H9 (cell line): ENCODE results near the gene OSBPL10. TPM values are rescaled to one million over a fixed set of nuclear protein-coding genes. Genes with fewer than 3 reads are reported as not detected.

Experiments used
- DNase-seq: peaks from one replicate; pipeline ENCODE4 v3.0.0-alpha.2; 2017
- H2AFZ ChIP-seq: one replicate; pipeline ENCODE4 v1.6.1; 2013; ENCODE audit warnings: mild to moderate bottlenecking, low read length, control low read depth, moderate library complexity
- H2AK5ac ChIP-seq: 2 replicates; pipeline ENCODE4 v1.6.1; 2013; ENCODE audit warnings: low read length, control low read depth, mixed read lengths; ENCODE audit not compliant: insufficient read length
- H2BK120ac ChIP-seq: one replicate; pipeline ENCODE4 v1.6.1; 2013; ENCODE audit warnings: low read depth, mild to moderate bottlenecking, low read length, control low read depth, inconsistent platforms; ENCODE audit not compliant: poor library complexity, severe bottlenecking
- H2BK12ac ChIP-seq: 2 replicates; pipeline ENCODE4 v1.6.1; 2013; ENCODE audit warnings: low read length, control low read depth, mixed read lengths, low read depth; ENCODE audit not compliant: insufficient read length
- H2BK15ac ChIP-seq: 2 replicates; pipeline ENCODE4 v1.6.1; 2013; ENCODE audit warnings: low read depth, low read length, control low read depth
- H2BK20ac ChIP-seq: one replicate; pipeline ENCODE4 v1.6.1; 2013; ENCODE audit warnings: low read depth, mild to moderate bottlenecking, low read length, control low read depth, inconsistent platforms; ENCODE audit not compliant: poor library complexity, severe bottlenecking
- H2BK5ac ChIP-seq: 2 replicates; pipeline ENCODE4 v1.6.1; 2013; ENCODE audit warnings: low read length, control low read depth, mixed read lengths; ENCODE audit not compliant: insufficient read length
- H3K14ac ChIP-seq: 2 replicates; pipeline ENCODE4 v1.6.1; 2013; ENCODE audit warnings: low read length, control low read depth; ENCODE audit not compliant: insufficient read depth
- H3K18ac ChIP-seq: 2 replicates; pipeline ENCODE4 v1.6.1; 2013; ENCODE audit warnings: low read depth, mild to moderate bottlenecking, mixed read lengths, low read length, control low read depth; ENCODE audit not compliant: insufficient read length
- H3K23ac ChIP-seq: 2 replicates; pipeline ENCODE4 v1.6.1; 2013; ENCODE audit warnings: low read length, control low read depth, mixed read lengths, low read depth; ENCODE audit not compliant: insufficient read length
- H3K23me2 ChIP-seq: 2 replicates; pipeline ENCODE4 v1.6.1; 2013; ENCODE audit warnings: low read depth, mild to moderate bottlenecking, mixed read lengths, low read length, control low read depth; ENCODE audit not compliant: insufficient read length, poor library complexity, severe bottlenecking
- H3K27ac ChIP-seq: 2 replicates; pipeline ENCODE4 v1.5.1; 2013; ENCODE audit warnings: low read length, control low read depth, mixed read lengths, low read depth; ENCODE audit not compliant: insufficient read length
- H3K27me3 ChIP-seq: 2 replicates; pipeline ENCODE4 v1.6.1; 2013; ENCODE audit warnings: low read length, control low read depth, inconsistent platforms; ENCODE audit not compliant: insufficient read depth
- H3K4ac ChIP-seq: 2 replicates; pipeline ENCODE4 v1.6.1; 2013; ENCODE audit warnings: low read depth, mild to moderate bottlenecking, control low read depth, inconsistent platforms, low read length, moderate library complexity
- H3K4me1 ChIP-seq: 2 replicates; pipeline ENCODE4 v1.6.1; 2013; ENCODE audit warnings: low read length, control low read depth, inconsistent platforms; ENCODE audit not compliant: insufficient read depth
- H3K4me2 ChIP-seq: 2 replicates; pipeline ENCODE4 v1.6.1; 2013; ENCODE audit warnings: low read length, control low read depth, mixed read lengths; ENCODE audit not compliant: insufficient read length, insufficient read depth
- H3K56ac ChIP-seq: 2 replicates; pipeline ENCODE4 v1.6.1; 2013; ENCODE audit warnings: low read depth, mild to moderate bottlenecking, mixed read lengths, low read length, control low read depth; ENCODE audit not compliant: insufficient read length
- H3K79me1 ChIP-seq: 2 replicates; pipeline ENCODE4 v1.6.1; 2013; ENCODE audit warnings: low read depth, mild to moderate bottlenecking, moderate library complexity, low read length, control low read depth, inconsistent platforms; ENCODE audit not compliant: insufficient read depth, poor library complexity, severe bottlenecking
- H3K79me2 ChIP-seq: 2 replicates; pipeline ENCODE4 v1.6.1; 2013; ENCODE audit warnings: low read length, control low read depth, inconsistent platforms; ENCODE audit not compliant: insufficient read depth
- H3K9ac ChIP-seq: 2 replicates; pipeline ENCODE4 v1.6.1; 2013; ENCODE audit warnings: low read length, control low read depth, mixed read lengths; ENCODE audit not compliant: insufficient read length; ENCODE audit errors: extremely low read depth
- H3K9me3 ChIP-seq: one replicate; pipeline ENCODE4 v1.6.1; 2013; ENCODE audit warnings: low read depth, low read length, inconsistent platforms; ENCODE audit not compliant: control insufficient read depth
- H3T11ph ChIP-seq: one replicate; pipeline ENCODE4 v1.6.1; 2013; ENCODE audit warnings: mild to moderate bottlenecking, low read length, control low read depth, inconsistent platforms
- H4K20me1 ChIP-seq: one replicate; pipeline ENCODE4 v1.6.1; 2013; ENCODE audit not compliant: control insufficient read depth, insufficient read length, insufficient read depth
- H4K5ac ChIP-seq: 2 replicates; pipeline ENCODE4 v1.6.1; 2013; ENCODE audit warnings: low read depth, mild to moderate bottlenecking, mixed read lengths, low read length, control low read depth; ENCODE audit not compliant: insufficient read length
- H4K8ac ChIP-seq: replicated peaks from 2 replicates; pipeline ENCODE4 v1.6.1; 2013; ENCODE audit warnings: low read length, control low read depth, mixed read lengths, low read depth; ENCODE audit not compliant: insufficient read length
- H4K91ac ChIP-seq: 2 replicates; pipeline ENCODE4 v1.6.1; 2013; ENCODE audit warnings: low read depth, mild to moderate bottlenecking, moderate library complexity, mixed read lengths, low read length, control low read depth; ENCODE audit not compliant: insufficient read length
- H3K27ac Mint-ChIP-seq, 3 experiments: 2 replicates in 2 of 3; 3 replicates in 1 of 3; pipeline ENCODE4 v1.8.0; 2020 to 2021; ENCODE audit warnings: mixed read lengths in 3 of 3, mild to moderate bottlenecking in 1 of 3, moderate library complexity in 1 of 3
- H3K27me3 Mint-ChIP-seq: 2 replicates; pipeline ENCODE4 v1.8.0; 2021; ENCODE audit warnings: low read depth, mild to moderate bottlenecking, moderate library complexity, mixed read lengths
- H3K36me3 Mint-ChIP-seq, 3 experiments: 2 replicates in 2 of 3; 3 replicates in 1 of 3; pipeline ENCODE4 v1.8.0; 2020 to 2021; ENCODE audit warnings: low read depth in 3 of 3, mixed read lengths in 3 of 3; ENCODE audit not compliant: insufficient read depth in 1 of 3
- H3K4me1 Mint-ChIP-seq, 2 experiments: 2 replicates each; pipeline ENCODE4 v1.8.0; 2020; ENCODE audit warnings: mixed read lengths in 2 of 2
- H3K4me3 Mint-ChIP-seq, 2 experiments: 2 replicates in 1 of 2; 3 replicates in 1 of 2; pipeline ENCODE4 v1.8.0; 2020 to 2021; ENCODE audit warnings: mild to moderate bottlenecking in 2 of 2, mixed read lengths in 2 of 2, moderate library complexity in 1 of 2
- H3K9me3 Mint-ChIP-seq, 2 experiments: 2 replicates in 1 of 2; 3 replicates in 1 of 2; pipeline ENCODE4 v1.8.0; 2020; ENCODE audit warnings: mild to moderate bottlenecking in 2 of 2, mixed read lengths in 2 of 2, moderate library complexity in 1 of 2
- WGBS: extraction: QIAGEN DNeasy Blood & Tissue Kit; methylation state at CpG from one replicate; pipeline ENCODE4 v1.1.7; 2013; ENCODE audit warnings: missing lambda C conversion rate, low lambda C conversion rate, mixed read lengths; ENCODE audit not compliant: insufficient read length; ENCODE audit errors: extremely low coverage; 5-methylcytosine and 5-hydroxymethylcytosine counted together
- total RNA-seq: library from RNA; stranded (reverse); gene quantifications from 2 replicates; pipeline ENCODE4 v1.2.1, GENCODE V29; 2021
- TF ChIP-seq, protein P1 (sequence below): fragments of 200-600 bp; sonication (generic); conservative IDR thresholded peaks from 3 replicates; pipeline ENCODE4 v1.8.0; 2021; ENCODE audit warnings: antibody characterized with exemption, mild to moderate bottlenecking

OSBPL10 gene
- total RNA-seq, 1 experiment from 2014 or later = 42.7 TPM

DNA sequence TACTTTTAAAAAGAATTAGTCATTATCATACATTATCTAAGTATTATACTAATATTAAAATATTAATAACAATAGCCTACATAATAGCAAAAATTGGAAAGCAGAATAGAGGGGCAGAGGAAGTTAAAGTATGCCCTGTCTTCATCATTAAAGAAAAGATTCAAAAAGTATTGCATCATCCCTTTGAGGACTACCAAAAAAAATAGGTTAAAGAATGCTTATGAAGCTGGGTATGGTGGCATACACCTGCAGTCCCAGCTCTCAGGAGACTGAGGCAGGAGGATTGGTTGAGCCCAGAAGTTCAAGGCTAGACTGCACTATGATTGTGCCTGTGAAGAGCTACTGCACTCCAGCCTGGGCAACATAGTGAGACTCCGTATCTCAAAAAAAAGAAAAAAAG, 240.7 kb downstream of the OSBPL10 start:
- no peak overlapping the region for H2AFZ ChIP-seq
- no peak overlapping the region for H3K27ac Mint-ChIP-seq

More for the DNA sequence above, 240.7 kb downstream of the OSBPL10 start:
- no peak overlapping the region for H4K91ac ChIP-seq
- H3K23me2 ChIP-seq = no peaks in the 10 kb centered on the region
- H4K20me1 ChIP-seq = no peaks in the 10 kb centered on the region
- H3K27me3 ChIP-seq = no peaks in the 10 kb centered on the region
- H3T11ph ChIP-seq = no peak overlapping the region
- H4K5ac ChIP-seq = no peak overlapping the region
- no peak overlapping the region for H3K4ac ChIP-seq
- H3K27ac ChIP-seq = no peak overlapping the region
- no peaks in the 10 kb centered on the region for H3K9me3 ChIP-seq
- no peak overlapping the region for H4K8ac ChIP-seq
- no peak overlapping the region for H3K4me2 ChIP-seq
- no peak overlapping the region for H3K56ac ChIP-seq
- Mint-ChIP-seq H3K4me1 (peaks cover 9 to 23% of the 10 kb centered on the region in 2 experiments), H3K27me3 (no peaks in the 10 kb centered on the region), H3K36me3 (peaks cover 0 to 4% (median 3%) of the 10 kb centered on the region in 3 experiments; a peak in 2 of 7 replicates), H3K9me3 (no peaks in the 10 kb centered on the region), H3K4me3 (no peak overlapping the region)
- no peak overlapping the region for H2BK15ac ChIP-seq
- H2BK12ac ChIP-seq = no peak overlapping the region
- H2BK20ac ChIP-seq = no peak overlapping the region
- DNase-seq = no peak
- no peak overlapping the region for H3K18ac ChIP-seq
- H2BK120ac ChIP-seq = no peak overlapping the region
- no peak overlapping the region for H3K9ac ChIP-seq
- no peaks in the 10 kb centered on the region for H3K79me1 ChIP-seq
- H3K79me2 ChIP-seq = peaks cover 2% of the 10 kb centered on the region; the same call in 1 of the 2 replicates
- TF ChIP-seq, protein P1, sequence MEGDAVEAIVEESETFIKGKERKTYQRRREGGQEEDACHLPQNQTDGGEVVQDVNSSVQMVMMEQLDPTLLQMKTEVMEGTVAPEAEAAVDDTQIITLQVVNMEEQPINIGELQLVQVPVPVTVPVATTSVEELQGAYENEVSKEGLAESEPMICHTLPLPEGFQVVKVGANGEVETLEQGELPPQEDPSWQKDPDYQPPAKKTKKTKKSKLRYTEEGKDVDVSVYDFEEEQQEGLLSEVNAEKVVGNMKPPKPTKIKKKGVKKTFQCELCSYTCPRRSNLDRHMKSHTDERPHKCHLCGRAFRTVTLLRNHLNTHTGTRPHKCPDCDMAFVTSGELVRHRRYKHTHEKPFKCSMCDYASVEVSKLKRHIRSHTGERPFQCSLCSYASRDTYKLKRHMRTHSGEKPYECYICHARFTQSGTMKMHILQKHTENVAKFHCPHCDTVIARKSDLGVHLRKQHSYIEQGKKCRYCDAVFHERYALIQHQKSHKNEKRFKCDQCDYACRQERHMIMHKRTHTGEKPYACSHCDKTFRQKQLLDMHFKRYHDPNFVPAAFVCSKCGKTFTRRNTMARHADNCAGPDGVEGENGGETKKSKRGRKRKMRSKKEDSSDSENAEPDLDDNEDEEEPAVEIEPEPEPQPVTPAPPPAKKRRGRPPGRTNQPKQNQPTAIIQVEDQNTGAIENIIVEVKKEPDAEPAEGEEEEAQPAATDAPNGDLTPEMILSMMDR = no peak
- H3K4me1 ChIP-seq = peaks cover 4% of the 10 kb centered on the region
- no peak overlapping the region for H2BK5ac ChIP-seq
- no peak overlapping the region for H3K23ac ChIP-seq
- no peak overlapping the region for H2AK5ac ChIP-seq
- WGBS = no CpG with 5 or more reads among the region's 1 CpG
- no peak overlapping the region for H3K14ac ChIP-seq
